HG03064 (cell line): ENCODE data around the gene CAMSAP2.

Experiments used
- ATAC-seq: cut with Tn5 transposase; IDR thresholded peaks from one replicate; pipeline ENCODE4 v1.9.1; 2021; ENCODE audit warnings: low read depth; ENCODE audit not compliant: unreplicated experiment

CAMSAP2 gene

DNA sequence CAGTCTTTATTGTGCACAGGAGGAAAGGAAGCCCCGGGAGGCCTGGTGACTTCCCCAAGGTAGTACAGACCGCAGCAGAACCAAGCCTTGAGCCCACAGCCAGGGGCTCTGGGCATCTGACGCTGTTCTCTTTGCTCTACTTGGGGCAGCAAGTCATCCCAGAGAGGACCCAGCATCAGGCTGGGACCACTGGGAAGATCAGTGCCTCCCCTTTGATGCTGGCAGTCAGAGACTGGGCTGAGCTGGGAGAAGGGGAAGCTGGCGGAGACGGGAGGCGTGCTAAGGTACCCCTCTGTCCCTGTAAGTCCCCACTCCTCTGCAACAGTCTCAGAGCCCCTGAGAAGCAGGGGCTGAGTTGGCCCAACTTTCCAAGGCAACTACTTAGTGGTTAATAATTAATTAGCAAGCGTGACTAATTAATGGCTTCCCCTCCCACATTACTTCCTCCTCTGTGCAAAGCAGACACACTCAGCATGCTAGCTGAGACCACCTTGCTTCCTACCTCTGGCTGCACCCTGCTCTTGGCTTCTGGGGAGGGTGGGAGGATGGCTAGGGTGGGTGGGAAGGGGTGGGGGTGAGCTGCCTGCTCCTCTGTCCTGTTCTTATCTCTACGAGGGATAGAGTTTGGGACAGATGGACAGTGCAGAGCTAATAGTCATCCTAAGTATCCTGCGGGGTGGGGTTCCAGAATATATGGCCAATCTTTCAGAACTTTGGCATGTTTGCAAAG, 157.3 kb downstream of the CAMSAP2 start:
- no peak for ATAC-seq

GRCh38 chr1:200896531-200897196, 158.0 kb downstream of the CAMSAP2 start:
- no peak for ATAC-seq

- ATAC-seq, result no peak
These were observed 158.6 kb downstream of the CAMSAP2 start for GRCh38 chr1:200897259-200897658.

DNA sequence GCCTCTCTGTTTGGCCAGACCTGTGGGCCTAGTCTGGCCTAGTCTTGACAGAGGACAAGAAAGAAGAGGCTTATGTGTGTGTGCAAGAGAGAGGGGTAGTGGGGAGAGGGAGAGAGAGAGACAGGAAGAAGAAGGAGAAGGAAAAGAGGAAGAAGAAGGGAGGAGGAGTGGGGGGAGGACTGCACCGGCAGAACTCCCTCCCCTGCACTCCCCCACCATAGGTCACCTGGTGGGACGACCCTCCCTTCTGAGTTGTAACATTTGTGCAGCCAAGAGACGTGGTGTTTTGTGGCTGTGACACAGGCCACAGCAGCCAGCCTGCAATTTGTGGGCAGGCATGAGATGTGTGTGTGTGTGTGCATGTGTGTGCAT, 160.3 kb downstream of the CAMSAP2 start:
- no peak for ATAC-seq

GRCh38 chr1:200899451-200899915, 160.8 kb downstream of the CAMSAP2 start:
- ATAC-seq, result no peak

- no peak for ATAC-seq
These were observed 161.5 kb downstream of the CAMSAP2 start for GRCh38 chr1:200899954-200900867.

DNA sequence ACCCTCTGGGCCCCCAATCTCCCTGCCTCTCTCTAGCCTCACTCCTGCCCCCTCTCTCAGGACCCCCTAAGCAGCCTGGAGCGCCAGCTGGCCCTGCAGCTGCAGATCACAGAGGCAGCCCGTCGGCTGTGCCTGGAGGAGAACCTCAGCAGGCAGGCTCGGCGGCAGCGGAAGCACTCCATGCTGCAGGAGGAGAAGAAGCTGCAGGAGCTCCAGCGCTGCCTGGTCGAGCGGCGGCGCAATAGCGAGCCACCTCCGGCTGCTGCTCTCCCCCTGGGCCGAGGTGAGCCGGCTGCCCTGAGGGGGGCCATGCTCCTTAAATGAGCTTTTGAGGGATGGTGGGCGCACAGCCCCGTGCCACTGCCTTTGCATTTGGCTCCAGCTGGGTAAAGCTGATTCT, 162.2 kb downstream of the CAMSAP2 start:
- no peak for ATAC-seq

DNA sequence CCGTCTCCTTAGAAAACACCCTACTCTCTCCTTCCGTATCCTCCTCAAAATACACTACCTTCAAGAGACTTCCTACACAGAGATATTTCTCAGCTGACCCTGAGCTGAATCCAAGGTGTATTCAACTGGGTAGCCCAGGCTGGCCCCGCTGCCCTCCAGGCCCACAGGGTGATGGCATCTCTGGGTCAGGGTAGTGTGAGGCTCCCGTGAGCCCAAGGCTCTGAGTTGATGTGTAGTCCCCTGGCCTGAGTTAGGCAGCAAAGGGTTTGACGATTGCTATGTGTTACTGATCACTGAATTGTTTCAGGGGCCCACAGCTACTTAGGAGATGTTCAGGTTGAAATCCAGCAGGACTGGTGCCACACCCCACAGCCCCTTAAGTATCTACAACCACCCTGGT, 162.7 kb downstream of the CAMSAP2 start:
- ATAC-seq, result no peak

DNA sequence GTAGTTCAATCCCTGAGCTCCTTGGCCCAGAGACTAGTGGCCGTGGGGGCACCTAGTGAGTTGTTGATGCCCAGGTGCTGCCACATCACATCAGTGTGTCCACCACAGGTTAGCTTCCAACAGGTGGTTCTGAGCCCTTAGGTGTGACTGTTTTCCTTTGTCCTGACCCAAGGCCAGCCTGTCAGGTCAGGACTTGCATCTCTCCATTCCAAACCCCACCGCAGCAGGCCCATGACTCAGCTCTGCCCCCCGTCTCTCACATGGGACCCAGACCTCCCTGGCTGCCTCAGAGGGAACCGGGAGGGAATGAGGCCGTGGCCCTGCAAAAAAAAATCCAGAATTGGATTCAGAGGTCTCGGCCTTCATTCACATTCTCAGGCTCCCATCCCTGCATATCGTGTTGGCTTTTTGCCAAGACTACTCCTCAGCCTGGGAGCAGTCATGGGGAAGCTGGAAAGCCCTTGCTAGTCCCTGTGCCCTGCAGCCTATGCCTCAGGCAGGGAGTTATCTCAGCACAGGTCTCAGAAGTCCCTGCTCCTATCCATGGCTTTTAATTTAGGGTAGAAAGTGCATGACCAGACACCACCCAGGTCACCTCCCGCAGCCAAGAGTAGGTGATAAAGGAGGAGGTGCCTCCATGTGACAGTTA, 163.2 kb downstream of the CAMSAP2 start:
- no peak for ATAC-seq

DNA sequence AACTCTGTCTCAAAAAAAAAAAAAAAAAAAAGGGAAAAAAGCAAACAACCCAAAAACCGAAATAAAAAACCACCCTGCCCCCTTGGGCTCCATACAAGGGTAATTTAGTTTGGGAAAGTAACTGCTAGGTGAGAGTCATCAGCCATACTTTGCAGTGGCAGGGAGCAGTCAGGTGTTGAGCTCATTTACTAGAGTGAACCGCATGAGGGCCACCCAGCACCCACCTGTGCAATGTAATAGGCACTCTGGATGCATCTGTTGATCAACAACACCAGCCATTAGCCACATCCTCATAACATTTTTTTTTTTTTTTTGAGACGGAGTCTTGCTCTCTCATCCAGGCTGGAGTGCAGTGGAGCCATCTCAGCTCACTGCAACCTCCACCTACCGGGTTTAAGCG, 165.1 kb downstream of the CAMSAP2 start:
- no peak for ATAC-seq

- ATAC-seq, result no peak
These were observed 166.1 kb downstream of the CAMSAP2 start for GRCh38 chr1:200904772-200905171.

- ATAC-seq, result peak; percentile 42
These were observed 166.8 kb downstream of the CAMSAP2 start for GRCh38 chr1:200905411-200906052.

- no peak for ATAC-seq
These were observed 167.8 kb downstream of the CAMSAP2 start for GRCh38 chr1:200906491-200906890.

GRCh38 chr1:200907611-200908097, 169.0 kb downstream of the CAMSAP2 start:
- peak; percentile 51 for ATAC-seq

- no peak for ATAC-seq
These were observed 169.6 kb downstream of the CAMSAP2 start for GRCh38 chr1:200908191-200908868.

DNA sequence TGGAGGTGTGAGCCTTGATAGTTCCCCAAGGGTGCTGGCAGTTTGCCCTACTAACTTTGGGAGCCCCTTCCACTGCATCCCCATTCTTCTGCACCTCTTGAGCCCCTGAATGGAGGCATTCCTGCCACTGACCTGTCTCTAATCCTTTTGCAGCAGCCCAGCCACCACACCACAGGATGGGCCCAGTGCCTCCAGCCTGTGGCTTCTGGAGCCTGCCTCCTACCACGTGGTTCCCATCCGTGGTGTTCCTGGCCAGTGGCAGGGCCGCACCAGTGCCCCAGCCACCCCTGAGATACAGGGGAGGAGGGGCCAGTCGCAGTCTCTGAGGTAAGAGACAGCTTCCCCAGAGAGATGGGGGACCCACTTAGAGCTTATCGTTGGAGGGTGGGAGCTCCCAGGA, 170.4 kb downstream of the CAMSAP2 start:
- ATAC-seq, result no peak

DNA sequence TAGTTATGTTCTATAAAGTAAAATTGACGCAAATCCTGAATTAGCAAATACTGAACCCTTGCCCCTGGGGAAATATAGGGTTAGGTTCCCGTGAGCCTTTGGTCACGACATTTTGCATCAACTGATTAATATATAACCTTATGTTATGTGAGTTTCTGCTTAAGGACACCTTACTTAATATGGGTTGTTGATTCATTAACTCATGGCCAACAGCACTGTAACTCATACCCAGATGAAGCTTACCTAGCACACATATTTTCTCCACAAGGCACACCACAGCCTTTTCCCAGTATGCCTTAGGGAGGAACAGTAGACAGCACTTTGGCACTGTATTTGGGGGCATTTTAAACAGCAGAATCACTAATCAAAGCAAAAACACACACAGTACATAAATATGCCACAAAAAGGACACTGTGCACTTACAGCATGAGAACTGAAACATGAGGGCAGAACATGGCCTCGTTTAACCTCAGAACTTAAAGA, 171.1 kb downstream of the CAMSAP2 start:
- no peak for ATAC-seq
